HepG2 (cell line): ENCODE results near the gene PLEKHG5. TPM values are rescaled to one million over a fixed set of nuclear protein-coding genes. Genes with fewer than 3 reads are reported as not detected.

Source experiments
- BATF2 ChIP-seq: sonication (generic); formaldehyde crosslinking; IDR thresholded peaks from 2 replicates; pipeline ENCODE4 v1.8.0; 2022; ENCODE audit warnings: mild to moderate bottlenecking, missing genetic modification reagents, moderate library complexity
- CREB3 ChIP-seq: sonication (generic); formaldehyde crosslinking; IDR thresholded peaks from 2 replicates; pipeline ENCODE4 v1.5.0; 2020; ENCODE audit warnings: missing genetic modification reagents
- ELK4 ChIP-seq: sonication (generic); formaldehyde crosslinking; IDR thresholded peaks from 2 replicates; pipeline ENCODE4 v1.9.0; 2021; ENCODE audit warnings: missing genetic modification reagents, borderline replicate concordance
- MXD1 ChIP-seq: sonication (generic); formaldehyde crosslinking; IDR thresholded peaks from 2 replicates; pipeline ENCODE4 v1.4.0; 2020; ENCODE audit warnings: mild to moderate bottlenecking, missing genetic modification reagents
- MXI1 ChIP-seq: IDR thresholded peaks from 3 replicates; pipeline ENCODE4 v1.6.1; 2012; ENCODE audit warnings: low read depth, low read length, inconsistent platforms, borderline replicate concordance
- PATZ1 ChIP-seq: sonication (generic); formaldehyde crosslinking; IDR thresholded peaks from 2 replicates; pipeline ENCODE4 v1.4.0; 2020; ENCODE audit warnings: missing genetic modification reagents
- SP2 ChIP-seq: sonication (generic); formaldehyde crosslinking; IDR thresholded peaks from 2 replicates; pipeline ENCODE4 v1.5.1; 2020; ENCODE audit warnings: mild to moderate bottlenecking, missing genetic modification reagents
- ZBTB20 ChIP-seq: sonication (generic); formaldehyde crosslinking; IDR thresholded peaks from 2 replicates; pipeline ENCODE4 v1.8.1; 2023; ENCODE audit warnings: missing genetic modification reagents, low read depth, mild to moderate bottlenecking, borderline replicate concordance
- ZBTB39 ChIP-seq: sonication (generic); formaldehyde crosslinking; IDR thresholded peaks from 2 replicates; pipeline ENCODE4 v1.5.0; 2020; ENCODE audit warnings: missing genetic modification reagents
- ZBTB46 ChIP-seq: sonication (generic); formaldehyde crosslinking; IDR thresholded peaks from 2 replicates; pipeline ENCODE4 v1.4.0; 2020; ENCODE audit warnings: mild to moderate bottlenecking, missing genetic modification reagents, borderline replicate concordance
- ZBTB7B ChIP-seq: sonication (generic); formaldehyde crosslinking; IDR thresholded peaks from 2 replicates; pipeline ENCODE4 v1.4.0; 2020; ENCODE audit warnings: missing genetic modification reagents
- ZNF276 ChIP-seq: sonication (generic); formaldehyde crosslinking; IDR thresholded peaks from 2 replicates; pipeline ENCODE4 v1.4.0; 2020; ENCODE audit warnings: mild to moderate bottlenecking, low read depth, missing genetic modification reagents
- ZNF282 ChIP-seq: fragments of 450-650 bp; IDR thresholded peaks from 2 replicates; pipeline ENCODE4 v1.6.1; 2018; ENCODE audit not compliant: partially characterized antibody
- ZNF691 ChIP-seq: sonication (generic); formaldehyde crosslinking; IDR thresholded peaks from 2 replicates; pipeline ENCODE4 v1.4.0; 2020; ENCODE audit warnings: missing genetic modification reagents, low read depth, mild to moderate bottlenecking, borderline replicate concordance
- polyA plus RNA-seq, 8 experiments: library from polyadenylated mRNA; depleted of rRNA in 3 of 8; stranded (reverse) in 7 of 8; unstranded in 1 of 8; fragments of >200 nt; fragmentation: Illumina TruSeq in 4 of 8; extraction: Trizol in 4 of 8; gene quantifications; 2 replicates each; pipeline versions ENCODE4 v1.2.1 to v1.2.3, GENCODE V29; 2011 to 2016; ENCODE audit warnings: low read depth in 4 of 8, missing spikeins in 1 of 8, mixed read lengths in 1 of 8; ENCODE audit not compliant: insufficient read depth in 1 of 8
- total RNA-seq, 5 experiments: library from RNA; depleted of rRNA; stranded (reverse); fragments of >200 nt; fragmentation: Illumina TruSeq; extraction: Trizol; gene quantifications; 2 replicates each; pipeline ENCODE4 v1.2.3, GENCODE V29; 2016; ENCODE audit warnings: low read depth in 1 of 5

PLEKHG5 gene
- total and polyA plus RNA-seq, 2 of the 13 experiments (the other 11 are each of a cell fraction or from before 2014, with no cell fraction given) = 1.9 to 3.5 TPM

GRCh38 chr1:6462412-6463119 is 28.9 kb downstream of the PLEKHG5 start (continued):
- no peak for TF ChIP-seq PATZ1 (CRISPR knock-in tag)
- TF ChIP-seq ZNF691 (CRISPR knock-in tag) = no peak
- 0 out of 2 replicates have a peak, but pooled peaks have one; percentile 40 for TF ChIP-seq MXD1 (CRISPR knock-in tag)
- TF ChIP-seq CREB3 (CRISPR knock-in tag) = no peak
- TF ChIP-seq ZNF282 = no peak
- TF ChIP-seq BATF2 (CRISPR knock-in tag) = no peak
- no peak for TF ChIP-seq MXI1
- TF ChIP-seq ZBTB20 = no peak
- no peak for TF ChIP-seq ZBTB39 (CRISPR knock-in tag)
- no peak for TF ChIP-seq ELK4 (CRISPR knock-in tag)
- TF ChIP-seq ZBTB7B (CRISPR knock-in tag) = no peak
- TF ChIP-seq SP2 = no peak
- TF ChIP-seq ZBTB46 (CRISPR knock-in tag) = no peak
- TF ChIP-seq ZNF276 (CRISPR knock-in tag) = no peak; the same call in 1 of the 2 replicates
